ENCODE measurements around the gene TRPC5OS.

TRPC5OS gene

GRCh38 chrX:111875881-111876280 lies at the start of gene TRPC5OS:
TRPC5OS (plus strand) TSS chrX:111876181; CDS start chrX:111901850, 25,669 bp downstream.
- DNase-seq: no peak

GRCh38 chrX:111829345-111829744 lies 46.6 kb upstream of the TRPC5OS start:
- no peak for DNase-seq

GRCh38 chrX:111830571-111830970 lies 45.4 kb upstream of the TRPC5OS start:
- no peak for DNase-seq

- no peak for DNase-seq
These were observed 44.6 kb upstream of the TRPC5OS start for GRCh38 chrX:111831343-111831742.

- DNase-seq: no peak
These were observed 38.8 kb upstream of the TRPC5OS start for GRCh38 chrX:111837197-111837596.

- DNase-seq: no peak
These were observed 28.4 kb upstream of the TRPC5OS start for GRCh38 chrX:111847491-111848133.

- no peak for DNase-seq
These were observed 27.4 kb upstream of the TRPC5OS start for GRCh38 chrX:111848541-111848940.

GRCh38 chrX:111850975-111851374 lies 25.0 kb upstream of the TRPC5OS start:
- no peak for DNase-seq

- DNase-seq: no peak
These were observed 21.2 kb upstream of the TRPC5OS start for GRCh38 chrX:111854556-111855490.

GRCh38 chrX:111857534-111858060 lies 18.4 kb upstream of the TRPC5OS start:
- no peak for DNase-seq

GRCh38 chrX:111861605-111862004 lies 14.4 kb upstream of the TRPC5OS start:
- DNase-seq: no peak

- DNase-seq: no peak
These were observed 8.7 kb upstream of the TRPC5OS start for GRCh38 chrX:111867236-111867635.

GRCh38 chrX:111868726-111869638 lies 7.0 kb upstream of the TRPC5OS start:
- DNase-seq: no peak

GRCh38 chrX:111869639-111870034 lies 6.3 kb upstream of the TRPC5OS start:
- DNase-seq: no peak

- DNase-seq: no peak
These were observed 1.7 kb upstream of the TRPC5OS start for GRCh38 chrX:111874241-111874640.

- no peak for DNase-seq
These were observed 665 bp downstream of the TRPC5OS start for GRCh38 chrX:111876646-111877045.

GRCh38 chrX:111877681-111878080 lies 1.7 kb downstream of the TRPC5OS start:
- DNase-seq: no peak

- DNase-seq: no peak
These were observed 4.8 kb downstream of the TRPC5OS start for GRCh38 chrX:111880735-111881134.

- DNase-seq: no peak
These were observed 5.7 kb downstream of the TRPC5OS start for GRCh38 chrX:111881715-111882114.

GRCh38 chrX:111886678-111887077 lies 10.7 kb downstream of the TRPC5OS start:
- DNase-seq: no peak

GRCh38 chrX:111888600-111888999 lies 12.6 kb downstream of the TRPC5OS start:
- DNase-seq: no peak

- no peak for DNase-seq
These were observed 16.4 kb downstream of the TRPC5OS start for GRCh38 chrX:111892375-111892774.

- DNase-seq: no peak
These were observed 20.2 kb downstream of the TRPC5OS start for GRCh38 chrX:111896148-111896547.
